Keratinocyte (primary cell): Measurements from ENCODE around the gene FAM8A1. TPM values are rescaled to one million over a fixed set of nuclear protein-coding genes. Genes with fewer than 3 reads are reported as not detected.

Experiments used
- DNase-seq: peaks from one replicate; pipeline ENCODE4 v3.0.0-alpha.2; 2011; ENCODE audit warnings: low read depth, missing footprints, low spot score
- FAIRE-seq: peaks from 2 replicates; lab custom pipeline; 2011; peaks lifted over from hg19 to GRCh38; lab: Jason Lieb, UNC
- H2AFZ ChIP-seq: 2 replicates; pipeline ENCODE4 v1.6.0; 2012; ENCODE audit warnings: low read length, control low read depth, inconsistent platforms; ENCODE audit not compliant: control insufficient read depth
- H3K27ac ChIP-seq: 2 replicates; pipeline ENCODE4 v1.5.1; 2011; ENCODE audit warnings: low read length; ENCODE audit not compliant: control insufficient read depth, insufficient read depth
- H3K27me3 ChIP-seq: 3 replicates; pipeline ENCODE4 v1.6.0; 2011; ENCODE audit warnings: low read length; ENCODE audit not compliant: control insufficient read depth, insufficient read depth; ENCODE audit errors: extremely low read depth
- H3K36me3 ChIP-seq, 2 experiments: 2 replicates in 1 of 2; 3 replicates in 1 of 2; pipeline ENCODE4 v1.5.1; 2011; ENCODE audit warnings: low read length in 2 of 2, mild to moderate bottlenecking in 1 of 2; ENCODE audit not compliant: control insufficient read depth in 2 of 2, insufficient read depth in 2 of 2; ENCODE audit errors: extremely low read depth in 1 of 2
- H3K4me1 ChIP-seq: 3 replicates; pipeline ENCODE4 v1.5.1; 2011; ENCODE audit warnings: low read length; ENCODE audit not compliant: control insufficient read depth, insufficient read depth; ENCODE audit errors: extremely low read depth
- H3K4me2 ChIP-seq: 3 replicates; pipeline ENCODE4 v1.6.0; 2011; ENCODE audit warnings: low read depth, low read length; ENCODE audit not compliant: control insufficient read depth, insufficient read depth; ENCODE audit errors: extremely low read depth
- H3K4me3 ChIP-seq, 3 experiments: fragments of 200-600 bp in 1 of 3; sonication (generic) in 1 of 3; 2 replicates in 2 of 3; 3 replicates in 1 of 3; pipeline ENCODE4 v1.5.1; 2011 to 2016; ENCODE audit warnings: low read length in 3 of 3, mild to moderate bottlenecking in 3 of 3, control low read depth in 2 of 3, inconsistent platforms in 1 of 3, low read depth in 1 of 3, mixed read lengths in 1 of 3, mixed run types in 1 of 3, moderate library complexity in 1 of 3; ENCODE audit not compliant: control insufficient read depth in 2 of 3, insufficient read depth in 2 of 3; ENCODE audit errors: extremely low read depth in 1 of 3
- H3K79me2 ChIP-seq: 2 replicates; pipeline ENCODE4 v1.6.0; 2012; ENCODE audit warnings: low read length; ENCODE audit not compliant: control insufficient read depth, insufficient read depth
- H3K9ac ChIP-seq: 3 replicates; pipeline ENCODE4 v1.6.0; 2011; ENCODE audit warnings: low read length; ENCODE audit not compliant: control insufficient read depth, insufficient read depth; ENCODE audit errors: extremely low read depth
- H3K9me1 ChIP-seq: 3 replicates; pipeline ENCODE4 v1.6.0; 2011; ENCODE audit warnings: low read length; ENCODE audit not compliant: control insufficient read depth, insufficient read depth; ENCODE audit errors: extremely low read depth
- H3K9me3 ChIP-seq: 2 replicates; pipeline ENCODE4 v1.5.1; 2012; ENCODE audit warnings: low read depth, low read length; ENCODE audit not compliant: control insufficient read depth
- H4K20me1 ChIP-seq: 3 replicates; pipeline ENCODE4 v1.6.0; 2011; ENCODE audit warnings: low read length; ENCODE audit not compliant: control insufficient read depth, insufficient read depth; ENCODE audit errors: extremely low read depth
- CTCF ChIP-seq, 3 experiments: IDR thresholded peaks in 1 of 3; conservative IDR thresholded peaks in 1 of 3; optimal IDR thresholded peaks in 1 of 3; 2 replicates in 2 of 3; 3 replicates in 1 of 3; pipeline versions ENCODE3 to v1.5.1; 2011; ENCODE audit warnings: low read length in 3 of 3, mild to moderate bottlenecking in 3 of 3, moderate library complexity in 2 of 3, control low read depth in 1 of 3, inconsistent platforms in 1 of 3; ENCODE audit not compliant: insufficient read depth in 2 of 3; ENCODE audit errors: extremely low read depth in 1 of 3
- EZH2 ChIP-seq: IDR thresholded peaks from one replicate; pipeline ENCODE4 v1.6.1; 2012; ENCODE audit warnings: inconsistent platforms, mild to moderate bottlenecking, low read length, moderate library complexity
- dilution Hi-C: fragments of 300-500 bp; cut with MboI; formaldehyde crosslinking; loops from one replicate; pipeline ENCODE4 v1.7.0; 2020; ENCODE audit warnings: low sequenced_read_pairs; ENCODE audit not compliant: extremely low pct_ligation_motif_present
- polyA plus RNA-seq, 5 experiments: library from polyadenylated mRNA; depleted of rRNA in 3 of 5; stranded (reverse) in 3 of 5; stranded (forward) in 1 of 5; unstranded in 1 of 5; fragments of >200 nt; gene quantifications; 1 replicate in 1 of 5; 2 replicates in 3 of 5; 3 replicates in 1 of 5; pipeline versions ENCODE4 v1.2.1 to v1.2.3, GENCODE V29; 2011 to 2012; ENCODE audit warnings: missing spikeins in 2 of 5, low read depth in 1 of 5, low replicate concordance in 1 of 5

FAM8A1 gene
- polyA plus RNA-seq, 1 donor (not counting 4 experiments of a cell fraction or from before 2014, with no cell fraction given): 9.1 TPM

- no peak overlapping the region for H3K4me2 ChIP-seq
- no peaks in the 10 kb centered on the region for H3K4me1 ChIP-seq
- H3K4me3 ChIP-seq: no peak overlapping the region
- no peak for DNase-seq
- TF ChIP-seq EZH2 (no peak), CTCF (optimal IDR thresholded peaks at IDR 0.05 in 1 of 3, IDR thresholded peaks at IDR 0.05 in 1 of 3, conservative IDR thresholded peaks at IDR 0.05 in 1 of 3; ENCODE audit: extremely low read depth in 1 of 3, insufficient read depth in 2 of 3, low read length in 3 of 3) (no peak)
- H2AFZ ChIP-seq: no peak overlapping the region
- dilution Hi-C loops: loop anchor here (25.0 kb wide), 1 partner anchor 413 kb away; no protein-coding TSS in a partner anchor
- no peaks in the 10 kb centered on the region for H3K9me1 ChIP-seq
- H3K79me2 ChIP-seq: no peaks in the 10 kb centered on the region
- no peak overlapping the region for H3K27ac ChIP-seq
- peaks cover 3% of the 10 kb centered on the region for H3K9me3 ChIP-seq
- H4K20me1 ChIP-seq: no peaks in the 10 kb centered on the region
- no peaks in the 10 kb centered on the region for H3K36me3 ChIP-seq
- H3K27me3 ChIP-seq: no peaks in the 10 kb centered on the region
- no peak for FAIRE-seq
- H3K9ac ChIP-seq: no peak overlapping the region
These were observed 25.1 kb upstream of the FAM8A1 start for GRCh38 chr6:17574866-17575560.

GRCh38 chr6:17577059-17577458 lies 23.0 kb upstream of the FAM8A1 start:
- Histone ChIP-seq H3K4me3 (no peak overlapping the region), H3K4me1 (no peaks in the 10 kb centered on the region), H3K9me1 (no peaks in the 10 kb centered on the region), H3K27ac (no peak overlapping the region), H2AFZ (no peak overlapping the region), H3K36me3 (no peaks in the 10 kb centered on the region), H4K20me1 (no peaks in the 10 kb centered on the region), H3K27me3 (no peaks in the 10 kb centered on the region), H3K9ac (no peak overlapping the region), H3K79me2 (no peaks in the 10 kb centered on the region), H3K4me2 (no peak overlapping the region), H3K9me3 (peaks cover 3% of the 10 kb centered on the region)
- FAIRE-seq (no peak), DNase-seq (no peak)
- dilution Hi-C loops: loop anchor here (25.0 kb wide), 1 partner anchor 415 kb away; no protein-coding TSS in a partner anchor
- TF ChIP-seq EZH2: no peak
- no peak for TF ChIP-seq CTCF (optimal IDR thresholded peaks at IDR 0.05 in 1 of 3, IDR thresholded peaks at IDR 0.05 in 1 of 3, conservative IDR thresholded peaks at IDR 0.05 in 1 of 3; ENCODE audit: extremely low read depth in 1 of 3, insufficient read depth in 2 of 3, low read length in 3 of 3)
